Measurements from ENCODE around the gene ERP29.
"Not testable (repeated sequence)": the region's sequence is repeated elsewhere in the genome, so short reads cannot be mapped to it uniquely, and the experiment has no call there.

The ERP29 gene

DNA sequence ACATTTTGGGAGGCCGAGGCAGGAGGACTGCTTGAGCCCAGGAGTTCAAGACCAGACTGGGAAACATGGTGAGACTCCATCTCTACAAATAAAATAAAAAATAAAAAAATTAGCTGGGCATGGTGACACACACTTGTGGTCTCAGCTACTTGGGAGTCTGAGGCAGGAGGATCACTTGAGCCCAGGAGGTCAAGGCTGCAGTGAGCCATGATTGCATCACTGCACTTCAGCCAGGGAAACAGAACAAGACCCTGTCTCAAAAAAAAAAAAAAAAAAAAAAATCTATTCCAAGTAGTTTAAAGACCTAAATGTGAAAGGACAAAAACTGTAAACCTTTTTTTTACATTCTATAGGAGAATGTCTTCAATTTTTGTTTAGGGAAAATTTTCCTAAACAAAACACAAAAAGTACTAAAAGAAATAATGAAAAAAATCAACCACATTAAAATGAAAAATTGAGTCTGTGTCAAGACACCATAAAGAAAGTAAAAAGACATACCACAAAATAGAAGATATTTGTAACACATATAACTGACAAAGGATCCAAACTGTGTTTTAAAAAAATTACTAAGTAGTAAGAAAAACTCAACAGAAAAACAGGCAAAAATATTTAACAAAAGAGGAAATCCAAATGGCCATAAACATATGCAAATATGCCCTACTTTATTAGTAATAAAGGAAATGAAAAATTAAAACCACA lies 17.3 kb upstream of the ERP29 start:
- H3K27ac ChIP-seq = peak overlapping the region; percentile 21; the same call in 1 of the 2 replicates
- TF ChIP-seq ZFX (IDR thresholded peaks at IDR 0.05) = no peak
- TF ChIP-seq, protein P1, sequence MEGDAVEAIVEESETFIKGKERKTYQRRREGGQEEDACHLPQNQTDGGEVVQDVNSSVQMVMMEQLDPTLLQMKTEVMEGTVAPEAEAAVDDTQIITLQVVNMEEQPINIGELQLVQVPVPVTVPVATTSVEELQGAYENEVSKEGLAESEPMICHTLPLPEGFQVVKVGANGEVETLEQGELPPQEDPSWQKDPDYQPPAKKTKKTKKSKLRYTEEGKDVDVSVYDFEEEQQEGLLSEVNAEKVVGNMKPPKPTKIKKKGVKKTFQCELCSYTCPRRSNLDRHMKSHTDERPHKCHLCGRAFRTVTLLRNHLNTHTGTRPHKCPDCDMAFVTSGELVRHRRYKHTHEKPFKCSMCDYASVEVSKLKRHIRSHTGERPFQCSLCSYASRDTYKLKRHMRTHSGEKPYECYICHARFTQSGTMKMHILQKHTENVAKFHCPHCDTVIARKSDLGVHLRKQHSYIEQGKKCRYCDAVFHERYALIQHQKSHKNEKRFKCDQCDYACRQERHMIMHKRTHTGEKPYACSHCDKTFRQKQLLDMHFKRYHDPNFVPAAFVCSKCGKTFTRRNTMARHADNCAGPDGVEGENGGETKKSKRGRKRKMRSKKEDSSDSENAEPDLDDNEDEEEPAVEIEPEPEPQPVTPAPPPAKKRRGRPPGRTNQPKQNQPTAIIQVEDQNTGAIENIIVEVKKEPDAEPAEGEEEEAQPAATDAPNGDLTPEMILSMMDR (conservative IDR thresholded peaks at IDR 0.05) = no peak

- TF ChIP-seq, protein P1 (conservative IDR thresholded peaks at IDR 0.05) = no peak
- no peak for TF ChIP-seq ZFX (IDR thresholded peaks at IDR 0.05)
- no peak overlapping the region for H3K27ac ChIP-seq
Measured at GRCh38 chr12:111997300-111997699, 15.9 kb upstream of the ERP29 start.

- TF ChIP-seq, protein P1 (conservative IDR thresholded peaks at IDR 0.05) = no peak
- no peak for TF ChIP-seq ZFX (IDR thresholded peaks at IDR 0.05)
- H3K27ac ChIP-seq = no peak overlapping the region
Measured at GRCh38 chr12:111998015-111998414, 15.2 kb upstream of the ERP29 start.

GRCh38 chr12:111999129-111999528 lies 14.1 kb upstream of the ERP29 start:
- not testable (repeated sequence) for H3K27ac ChIP-seq

DNA sequence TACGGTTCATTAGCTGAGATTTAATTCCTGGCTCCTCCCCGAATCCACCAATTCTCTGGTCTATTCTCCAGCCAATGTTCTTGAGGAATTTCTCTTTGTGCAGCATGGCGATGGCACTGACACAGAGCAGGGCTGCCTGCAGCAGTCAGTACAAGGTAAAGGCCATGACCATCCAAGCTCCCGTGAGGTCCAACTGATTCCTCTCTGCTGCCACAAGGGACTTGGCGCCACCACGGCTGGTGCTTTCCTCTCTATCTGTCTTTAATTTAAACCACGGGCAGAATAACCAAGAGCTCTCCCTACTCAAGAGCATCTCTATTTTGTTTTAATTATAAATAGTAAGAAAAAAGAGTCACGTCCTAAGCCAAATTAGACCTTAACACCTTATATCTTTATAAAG lies 12.4 kb upstream of the ERP29 start:
- no peak overlapping the region for H3K27ac ChIP-seq
- TF ChIP-seq ZFX (IDR thresholded peaks at IDR 0.05) = no peak
- TF ChIP-seq, protein P1 (conservative IDR thresholded peaks at IDR 0.05) = no peak

DNA sequence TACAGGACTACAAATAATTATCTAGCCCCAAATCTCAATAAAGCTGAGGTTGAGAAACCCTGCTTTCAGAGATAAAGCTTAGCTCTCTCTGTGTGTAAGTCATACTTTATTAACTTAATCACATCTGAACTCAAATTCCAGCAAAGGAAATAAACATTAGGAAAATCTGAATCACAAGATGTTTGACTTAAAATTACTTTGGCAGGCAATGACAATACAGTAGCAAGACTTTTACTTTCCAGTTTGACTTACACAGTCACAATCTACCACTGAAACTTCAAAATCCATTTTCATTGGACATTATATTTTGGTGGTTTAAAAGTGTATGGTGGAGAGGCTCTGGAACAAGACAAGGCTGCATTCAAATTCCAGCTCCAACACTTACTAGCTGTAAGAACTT lies 11.7 kb upstream of the ERP29 start:
- TF ChIP-seq ZFX (IDR thresholded peaks at IDR 0.05) = no peak
- TF ChIP-seq, protein P1 (conservative IDR thresholded peaks at IDR 0.05) = no peak
- H3K27ac ChIP-seq = no peak overlapping the region

- TF ChIP-seq ZFX (IDR thresholded peaks at IDR 0.05) = no peak
- TF ChIP-seq, protein P1 (conservative IDR thresholded peaks at IDR 0.05) = no peak
- no peak overlapping the region for H3K27ac ChIP-seq
Measured at GRCh38 chr12:112004041-112004440, 9.2 kb upstream of the ERP29 start.

Data from C4-2B (cell line).